A673 (cell line): ENCODE results near the gene CNRIP1.

ENCODE experiments used
- EZH2 ChIP-seq: fragments of 200-600 bp; sonication (generic); IDR thresholded peaks from 2 replicates; pipeline ENCODE4 v1.6.1; 2017; ENCODE audit warnings: borderline replicate concordance, low read depth, mild to moderate bottlenecking, mixed read lengths, antibody characterized with exemption, low read length; ENCODE audit not compliant: poor library complexity, severe bottlenecking
- TF ChIP-seq, protein P1 (sequence below): fragments of 300-800, 200-600 bp; sonication (generic); conservative IDR thresholded peaks from 2 replicates; pipeline ENCODE4 v1.5.1; 2017; ENCODE audit warnings: low read depth, mild to moderate bottlenecking, antibody characterized with exemption, low read length, moderate library complexity, mixed read lengths

GRCh38 chr2:68341583-68341982, 21.8 kb upstream of the CNRIP1 start:
- TF ChIP-seq EZH2 = no peak
- TF ChIP-seq, protein P1, sequence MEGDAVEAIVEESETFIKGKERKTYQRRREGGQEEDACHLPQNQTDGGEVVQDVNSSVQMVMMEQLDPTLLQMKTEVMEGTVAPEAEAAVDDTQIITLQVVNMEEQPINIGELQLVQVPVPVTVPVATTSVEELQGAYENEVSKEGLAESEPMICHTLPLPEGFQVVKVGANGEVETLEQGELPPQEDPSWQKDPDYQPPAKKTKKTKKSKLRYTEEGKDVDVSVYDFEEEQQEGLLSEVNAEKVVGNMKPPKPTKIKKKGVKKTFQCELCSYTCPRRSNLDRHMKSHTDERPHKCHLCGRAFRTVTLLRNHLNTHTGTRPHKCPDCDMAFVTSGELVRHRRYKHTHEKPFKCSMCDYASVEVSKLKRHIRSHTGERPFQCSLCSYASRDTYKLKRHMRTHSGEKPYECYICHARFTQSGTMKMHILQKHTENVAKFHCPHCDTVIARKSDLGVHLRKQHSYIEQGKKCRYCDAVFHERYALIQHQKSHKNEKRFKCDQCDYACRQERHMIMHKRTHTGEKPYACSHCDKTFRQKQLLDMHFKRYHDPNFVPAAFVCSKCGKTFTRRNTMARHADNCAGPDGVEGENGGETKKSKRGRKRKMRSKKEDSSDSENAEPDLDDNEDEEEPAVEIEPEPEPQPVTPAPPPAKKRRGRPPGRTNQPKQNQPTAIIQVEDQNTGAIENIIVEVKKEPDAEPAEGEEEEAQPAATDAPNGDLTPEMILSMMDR = no peak
